GM18909 (cell line): ENCODE data around the gene RASAL2.
"Not testable (repeated sequence)": the region's sequence is repeated elsewhere in the genome, so short reads cannot be mapped to it uniquely, and the experiment has no call there.

Experiments
- ATAC-seq: cut with Tn5 transposase; IDR thresholded peaks from one replicate; pipeline ENCODE4 v1.9.1; 2021; ENCODE audit warnings: mild to moderate bottlenecking; ENCODE audit not compliant: unreplicated experiment, poor library complexity

Gene RASAL2

GRCh38 chr1:178271471-178271870, 177.6 kb downstream of the RASAL2 start:
- no peak for ATAC-seq

GRCh38 chr1:178273707-178274410, 180.0 kb downstream of the RASAL2 start:
- no peak for ATAC-seq

- ATAC-seq, result no peak
Measured at GRCh38 chr1:178275049-178275448, 181.1 kb downstream of the RASAL2 start.

- no peak for ATAC-seq
Measured at GRCh38 chr1:178275553-178275952, 181.6 kb downstream of the RASAL2 start.

- ATAC-seq, result no peak
Measured at GRCh38 chr1:178277793-178278530, 184.1 kb downstream of the RASAL2 start.

- no peak for ATAC-seq
Measured at GRCh38 chr1:178278916-178279686, 185.2 kb downstream of the RASAL2 start.

GRCh38 chr1:178282949-178283367, 189.1 kb downstream of the RASAL2 start:
- no peak for ATAC-seq

GRCh38 chr1:178283409-178283808, 189.5 kb downstream of the RASAL2 start:
- ATAC-seq, result no peak

GRCh38 chr1:178284058-178284457, 190.2 kb downstream of the RASAL2 start:
- no peak for ATAC-seq

GRCh38 chr1:178291166-178291565, 197.3 kb downstream of the RASAL2 start:
- ATAC-seq, result no peak

- ATAC-seq, result no peak
Measured at GRCh38 chr1:178294654-178295053, 200.8 kb downstream of the RASAL2 start.

GRCh38 chr1:178300352-178300699, 206.4 kb downstream of the RASAL2 start:
- no peak for ATAC-seq

GRCh38 chr1:178301141-178301540, 207.2 kb downstream of the RASAL2 start:
- ATAC-seq, result no peak

GRCh38 chr1:178307264-178307663, 213.4 kb downstream of the RASAL2 start:
- ATAC-seq, result no peak

GRCh38 chr1:178308438-178308837, 214.5 kb downstream of the RASAL2 start:
- no peak for ATAC-seq

GRCh38 chr1:178310685-178311105, 216.8 kb downstream of the RASAL2 start:
- ATAC-seq, result peak; percentile 82

GRCh38 chr1:178311164-178311563, 217.3 kb downstream of the RASAL2 start:
- ATAC-seq, result no peak

- not testable (repeated sequence) for ATAC-seq
Measured at GRCh38 chr1:178320280-178320982, 226.5 kb downstream of the RASAL2 start.

GRCh38 chr1:178323067-178323466, 229.2 kb downstream of the RASAL2 start:
- ATAC-seq, result no peak

GRCh38 chr1:178324003-178324402, 230.1 kb downstream of the RASAL2 start:
- ATAC-seq, result no peak
